ENCODE results near the gene TBC1D22A. TPM values are rescaled to one million over a fixed set of nuclear protein-coding genes. Genes with fewer than 3 reads are reported as not detected.

The TBC1D22A gene
- total and polyA plus RNA-seq, 2 donors from 2014 or later = 24.6 to 39.4 TPM

DNA sequence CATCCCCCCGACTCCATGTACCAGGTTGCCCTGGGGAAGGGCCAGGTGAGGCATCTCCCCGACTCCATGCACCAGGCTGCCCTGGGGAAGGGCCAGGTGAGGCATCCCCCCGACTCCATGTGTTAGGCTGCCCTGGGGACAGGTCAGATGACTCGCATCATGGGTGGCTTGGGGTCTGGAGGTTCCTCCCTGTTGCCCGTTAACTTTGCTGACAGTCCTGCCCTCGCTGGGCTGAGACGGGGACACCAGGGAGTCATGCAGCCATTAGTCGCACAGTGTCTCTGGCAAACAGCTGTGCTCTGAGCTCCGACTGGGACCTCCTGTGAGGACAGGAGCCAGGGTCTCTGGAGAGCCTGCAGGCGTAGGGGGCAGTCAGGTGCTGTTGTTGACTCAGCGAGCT, 336.1 kb downstream of the TBC1D22A start:
- no peak for FAIRE-seq
- Histone ChIP-seq H3K4me3 (ENCODE audit: low read length in 3 of 3) (no peak overlapping the region), H3K27ac (ENCODE audit: low read depth in 2 of 2, low read length in 2 of 2) (no peak overlapping the region), H3K9me3 (ENCODE audit: control insufficient read depth in 2 of 3, insufficient read depth in 1 of 3, low read length in 3 of 3) (no peaks in the 10 kb centered on the region), H3K36me3 (ENCODE audit: control insufficient read depth in 2 of 3, insufficient read depth in 3 of 3, low read length in 3 of 3) (no peaks in the 10 kb centered on the region), H3K27me3 (ENCODE audit: control insufficient read depth, insufficient read depth, low read length) (no peaks in the 10 kb centered on the region), H3K9ac (ENCODE audit: low read length in 3 of 3) (no peak overlapping the region), H3K4me1 (ENCODE audit: control insufficient read depth in 2 of 3, insufficient read depth in 2 of 3, low read depth in 1 of 3, low read length in 3 of 3) (peaks cover 0 to 19% (median 12%) of the 10 kb centered on the region in 3 donors)
- TF ChIP-seq CTCF (IDR thresholded peaks at IDR 0.05; ENCODE audit: borderline replicate concordance, extremely low read depth, insufficient read depth) = no peak
- intact Hi-C loops (cut with DNase I) = no loop called here
- no peak for DNase-seq

- Histone ChIP-seq H3K27ac (ENCODE audit: low read depth in 2 of 2, low read length in 2 of 2) (no peak overlapping the region), H3K36me3 (ENCODE audit: control insufficient read depth in 2 of 3, insufficient read depth in 3 of 3, low read length in 3 of 3) (no peaks in the 10 kb centered on the region), H3K4me3 (ENCODE audit: low read length in 3 of 3) (no peak overlapping the region), H3K27me3 (ENCODE audit: control insufficient read depth, insufficient read depth, low read length) (no peaks in the 10 kb centered on the region), H3K4me1 (ENCODE audit: control insufficient read depth in 2 of 3, insufficient read depth in 2 of 3, low read depth in 1 of 3, low read length in 3 of 3) (peaks cover 0 to 19% (median 12%) of the 10 kb centered on the region in 3 donors), H3K9ac (ENCODE audit: low read length in 3 of 3) (no peak overlapping the region), H3K9me3 (ENCODE audit: control insufficient read depth in 2 of 3, insufficient read depth in 1 of 3, low read length in 3 of 3) (no peaks in the 10 kb centered on the region)
- TF ChIP-seq CTCF (IDR thresholded peaks at IDR 0.05; ENCODE audit: borderline replicate concordance, extremely low read depth, insufficient read depth) = no peak
- DNase-seq (no peak), FAIRE-seq (no peak)
- intact Hi-C loops (cut with DNase I) = no loop called here
Observed at GRCh38 chr22:47100019-47100418, 337.6 kb downstream of the TBC1D22A start.

DNA sequence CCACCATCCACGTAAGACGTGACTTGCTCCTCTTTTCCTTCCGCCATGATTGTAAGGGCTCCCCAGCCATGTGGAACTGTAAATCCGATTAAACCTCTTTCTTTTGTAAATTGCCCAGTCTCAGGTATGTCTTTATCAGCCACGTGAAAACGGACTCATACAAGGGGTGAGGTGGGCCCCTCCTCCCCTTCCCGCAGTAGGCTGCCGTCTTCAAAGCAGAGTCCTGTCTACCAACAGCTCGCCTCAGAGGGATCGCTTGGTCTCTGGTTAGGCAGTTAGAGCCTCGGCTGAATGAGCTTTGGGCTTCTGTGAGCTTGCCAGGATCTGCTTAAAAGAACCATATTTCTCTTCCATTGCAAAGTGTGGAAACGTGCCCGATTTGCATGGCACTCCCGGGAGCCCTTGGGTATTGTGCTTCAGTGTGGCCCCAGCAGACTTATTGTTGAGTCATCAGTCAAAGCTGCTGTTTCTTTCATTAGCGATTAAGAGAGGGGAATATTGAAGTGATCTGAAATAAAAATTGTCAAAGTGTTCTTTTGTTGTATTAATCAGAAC, 338.3 kb downstream of the TBC1D22A start:
- no peaks in the 10 kb centered on the region for H3K9me3 ChIP-seq (ENCODE audit: control insufficient read depth in 2 of 3, insufficient read depth in 1 of 3, low read length in 3 of 3)

More for the DNA sequence above, 338.3 kb downstream of the TBC1D22A start:
- no peak for FAIRE-seq
- Histone ChIP-seq H3K36me3 (ENCODE audit: control insufficient read depth in 2 of 3, insufficient read depth in 3 of 3, low read length in 3 of 3) (no peaks in the 10 kb centered on the region), H3K9ac (ENCODE audit: low read length in 3 of 3) (no peak overlapping the region), H3K4me3 (ENCODE audit: low read length in 3 of 3) (no peak overlapping the region), H3K27me3 (ENCODE audit: control insufficient read depth, insufficient read depth, low read length) (no peaks in the 10 kb centered on the region), H3K27ac (ENCODE audit: low read depth in 2 of 2, low read length in 2 of 2) (no peak overlapping the region), H3K4me1 (ENCODE audit: control insufficient read depth in 2 of 3, insufficient read depth in 2 of 3, low read depth in 1 of 3, low read length in 3 of 3) (peaks cover 0 to 19% (median 12%) of the 10 kb centered on the region in 3 donors)
- no peak for DNase-seq
- TF ChIP-seq CTCF (IDR thresholded peaks at IDR 0.05; ENCODE audit: borderline replicate concordance, extremely low read depth, insufficient read depth) = no peak
- intact Hi-C loops (cut with DNase I) = no loop called here
